Karpas-422 (cell line): ENCODE measurements around the gene CCSER1. TPM values are rescaled to one million over a fixed set of nuclear protein-coding genes. Genes with fewer than 3 reads are reported as not detected.
"Not testable (repeated sequence)": the region's sequence is repeated elsewhere in the genome, so short reads cannot be mapped to it uniquely, and the experiment has no call there.

Experiments used
- DNase-seq: peaks from one replicate; pipeline ENCODE4 v3.0.0-alpha.2; 2015
- H2AFZ ChIP-seq: fragments of 200-600 bp; sonication (generic); 2 replicates; pipeline ENCODE4 v1.6.1; 2014; ENCODE audit warnings: antibody characterized with exemption, low read length, mixed read lengths
- H3K27ac ChIP-seq: fragments of 200-600 bp; sonication (generic); 2 replicates; pipeline ENCODE4 v1.5.1; 2014; ENCODE audit warnings: mild to moderate bottlenecking, low read length, moderate library complexity
- H3K27me3 ChIP-seq: fragments of 200-600 bp; sonication (generic); 2 replicates; pipeline ENCODE4 v1.6.1; 2014; ENCODE audit warnings: low read length, mixed read lengths
- H3K36me3 ChIP-seq: fragments of 200-600 bp; sonication (generic); 2 replicates; pipeline ENCODE4 v1.6.1; 2014; ENCODE audit warnings: low read length, mixed read lengths; ENCODE audit not compliant: insufficient read depth
- H3K4me1 ChIP-seq: fragments of 200-600 bp; sonication (generic); 2 replicates; pipeline ENCODE4 v1.6.1; 2014; ENCODE audit warnings: mild to moderate bottlenecking, low read length, mixed read lengths
- H3K4me2 ChIP-seq: fragments of 200-600 bp; sonication (generic); 2 replicates; pipeline ENCODE4 v1.6.1; 2014; ENCODE audit warnings: low read length, low read depth, mild to moderate bottlenecking; ENCODE audit not compliant: poor library complexity, severe bottlenecking
- H3K4me3 ChIP-seq: fragments of 200-600 bp; sonication (generic); 2 replicates; pipeline ENCODE4 v1.5.1; 2014; ENCODE audit warnings: mild to moderate bottlenecking, antibody characterized with exemption, low read length, mixed read lengths
- H3K79me2 ChIP-seq: fragments of 200-600 bp; sonication (generic); 2 replicates; pipeline ENCODE4 v1.6.1; 2014; ENCODE audit warnings: mild to moderate bottlenecking, low read length, mixed read lengths
- H3K9ac ChIP-seq: fragments of 200-600 bp; sonication (generic); 2 replicates; pipeline ENCODE4 v1.6.0; 2014; ENCODE audit warnings: low read length
- H3K9me2 ChIP-seq: fragments of 200-600 bp; sonication (generic), shearing (Covaris generic); replicated peaks from 2 replicates; pipeline ENCODE4 v1.6.0; 2014; ENCODE audit warnings: mild to moderate bottlenecking, low read length, moderate library complexity; ENCODE audit not compliant: insufficient read depth
- H3K9me3 ChIP-seq: fragments of 300-700, 200-600 bp; sonication (generic); 2 replicates; pipeline ENCODE4 v1.6.1; 2014; ENCODE audit warnings: low read length, mixed read lengths
- H4K20me1 ChIP-seq: fragments of 200-600 bp; sonication (generic); 2 replicates; pipeline ENCODE4 v1.6.1; 2014; ENCODE audit warnings: mild to moderate bottlenecking, antibody characterized with exemption, low read length, low read depth; ENCODE audit not compliant: insufficient read depth
- total RNA-seq: library from RNA; depleted of rRNA; stranded (reverse); fragments of >200 nt; shearing (Covaris generic); gene quantifications from 2 replicates; pipeline ENCODE4 v1.2.3, GENCODE V29; 2014; ENCODE audit warnings: low replicate concordance

Gene CCSER1
- total RNA-seq, 1 experiment from 2014 or later, result 3.6 TPM

GRCh38 chr4:91114386-91114785, 987.2 kb downstream of the CCSER1 start:
- Histone ChIP-seq H3K4me1 (no peaks in the 10 kb centered on the region), H3K36me3 (no peaks in the 10 kb centered on the region), H4K20me1 (no peaks in the 10 kb centered on the region), H3K27me3 (no peaks in the 10 kb centered on the region), H3K9me3 (no peaks in the 10 kb centered on the region), H3K9me2 (no peaks in the 10 kb centered on the region), H3K4me3 (no peak overlapping the region), H3K79me2 (no peaks in the 10 kb centered on the region), H3K9ac (no peak overlapping the region), H3K4me2 (no peak overlapping the region), H3K27ac (no peak overlapping the region), H2AFZ (no peak overlapping the region)
- DNase-seq, result no peak

- H3K9ac ChIP-seq, result no peak overlapping the region
- peaks cover 3% of the 10 kb centered on the region; the same call in 1 of the 2 replicates for H3K9me3 ChIP-seq
- H3K27me3 ChIP-seq, result no peaks in the 10 kb centered on the region
- DNase-seq, result peak; percentile 44
- H3K79me2 ChIP-seq, result no peaks in the 10 kb centered on the region
- H3K36me3 ChIP-seq, result no peaks in the 10 kb centered on the region
- H3K4me2 ChIP-seq, result no peak overlapping the region
- H3K9me2 ChIP-seq, result no peaks in the 10 kb centered on the region
- H2AFZ ChIP-seq, result no peak overlapping the region
- no peaks in the 10 kb centered on the region for H4K20me1 ChIP-seq
- no peaks in the 10 kb centered on the region for H3K4me1 ChIP-seq
- no peak overlapping the region for H3K27ac ChIP-seq
- no peak overlapping the region for H3K4me3 ChIP-seq
These were observed 989.7 kb downstream of the CCSER1 start for GRCh38 chr4:91116861-91117260.

GRCh38 chr4:91118597-91118996, 991.4 kb downstream of the CCSER1 start:
- H3K4me1 ChIP-seq, result no peaks in the 10 kb centered on the region
- H4K20me1 ChIP-seq, result no peaks in the 10 kb centered on the region
- H3K27ac ChIP-seq, result no peak overlapping the region
- H3K9ac ChIP-seq, result no peak overlapping the region
- H3K36me3 ChIP-seq, result no peaks in the 10 kb centered on the region
- no peak overlapping the region for H3K4me3 ChIP-seq
- H3K79me2 ChIP-seq, result no peaks in the 10 kb centered on the region
- no peak overlapping the region for H3K4me2 ChIP-seq
- H3K9me3 ChIP-seq, result peaks cover 3% of the 10 kb centered on the region; the same call in 1 of the 2 replicates
- no peaks in the 10 kb centered on the region for H3K9me2 ChIP-seq
- no peak for DNase-seq
- no peaks in the 10 kb centered on the region for H3K27me3 ChIP-seq
- H2AFZ ChIP-seq, result no peak overlapping the region

- H3K27me3 ChIP-seq, result no peaks in the 10 kb centered on the region
- no peak overlapping the region for H3K4me2 ChIP-seq
- H2AFZ ChIP-seq, result no peak overlapping the region
- no peaks in the 10 kb centered on the region for H3K9me2 ChIP-seq
- no peaks in the 10 kb centered on the region for H3K79me2 ChIP-seq
- H3K9ac ChIP-seq, result no peak overlapping the region
- no peaks in the 10 kb centered on the region for H3K4me1 ChIP-seq
- H3K27ac ChIP-seq, result no peak overlapping the region
- no peak overlapping the region for H3K4me3 ChIP-seq
- H3K9me3 ChIP-seq, result peaks cover 8% of the 10 kb centered on the region; the same call in 1 of the 2 replicates
- no peaks in the 10 kb centered on the region for H3K36me3 ChIP-seq
- H4K20me1 ChIP-seq, result no peaks in the 10 kb centered on the region
- no peak for DNase-seq
These were observed 996.5 kb downstream of the CCSER1 start for GRCh38 chr4:91123742-91124141.

GRCh38 chr4:91127192-91127591, 1000.0 kb downstream of the CCSER1 start:
- H3K36me3 ChIP-seq, result no peaks in the 10 kb centered on the region
- no peak overlapping the region for H3K4me2 ChIP-seq
- DNase-seq, result no peak
- H3K27ac ChIP-seq, result no peak overlapping the region
- no peaks in the 10 kb centered on the region for H3K79me2 ChIP-seq
- H3K4me1 ChIP-seq, result no peaks in the 10 kb centered on the region
- H4K20me1 ChIP-seq, result no peaks in the 10 kb centered on the region
- H3K4me3 ChIP-seq, result no peak overlapping the region
- no peak overlapping the region for H3K9ac ChIP-seq
- H3K9me3 ChIP-seq, result peaks cover 5% of the 10 kb centered on the region; the same call in 1 of the 2 replicates
- H2AFZ ChIP-seq, result no peak overlapping the region
- no peaks in the 10 kb centered on the region for H3K9me2 ChIP-seq
- H3K27me3 ChIP-seq, result no peaks in the 10 kb centered on the region

GRCh38 chr4:91127831-91128230, 1000.6 kb downstream of the CCSER1 start:
- Histone ChIP-seq H2AFZ (no peak overlapping the region), H3K9ac (no peak overlapping the region), H3K9me2 (no peaks in the 10 kb centered on the region), H3K79me2 (no peaks in the 10 kb centered on the region), H3K4me3 (no peak overlapping the region), H3K36me3 (no peaks in the 10 kb centered on the region), H4K20me1 (no peaks in the 10 kb centered on the region), H3K9me3 (peaks cover 5% of the 10 kb centered on the region; the same call in 1 of the 2 replicates), H3K27ac (no peak overlapping the region), H3K4me1 (no peaks in the 10 kb centered on the region), H3K4me2 (no peak overlapping the region), H3K27me3 (no peaks in the 10 kb centered on the region)
- DNase-seq, result no peak

- peaks cover 5% of the 10 kb centered on the region; the same call in 1 of the 2 replicates for H3K9me3 ChIP-seq
- no peak for DNase-seq
- H3K4me3 ChIP-seq, result no peak overlapping the region
- H3K79me2 ChIP-seq, result no peaks in the 10 kb centered on the region
- no peaks in the 10 kb centered on the region for H3K9me2 ChIP-seq
- no peak overlapping the region for H3K27ac ChIP-seq
- H3K36me3 ChIP-seq, result no peaks in the 10 kb centered on the region
- H3K27me3 ChIP-seq, result no peaks in the 10 kb centered on the region
- H4K20me1 ChIP-seq, result no peaks in the 10 kb centered on the region
- H2AFZ ChIP-seq, result no peak overlapping the region
- H3K9ac ChIP-seq, result no peak overlapping the region
- no peak overlapping the region for H3K4me2 ChIP-seq
- no peaks in the 10 kb centered on the region for H3K4me1 ChIP-seq
These were observed 1001.3 kb downstream of the CCSER1 start for GRCh38 chr4:91128519-91128918.

GRCh38 chr4:91147067-91147466, 1019.9 kb downstream of the CCSER1 start:
- no peaks in the 10 kb centered on the region for H3K36me3 ChIP-seq
- H3K9me3 ChIP-seq, result peaks cover 11% of the 10 kb centered on the region
- H3K79me2 ChIP-seq, result no peaks in the 10 kb centered on the region
- no peak overlapping the region for H3K27ac ChIP-seq
- no peak overlapping the region for H3K4me3 ChIP-seq
- no peak for DNase-seq
- H3K9me2 ChIP-seq, result no peaks in the 10 kb centered on the region
- no peaks in the 10 kb centered on the region for H3K4me1 ChIP-seq
- H2AFZ ChIP-seq, result no peak overlapping the region
- H3K27me3 ChIP-seq, result no peaks in the 10 kb centered on the region
- no peak overlapping the region for H3K4me2 ChIP-seq
- H3K9ac ChIP-seq, result no peak overlapping the region
- H4K20me1 ChIP-seq, result no peaks in the 10 kb centered on the region

- DNase-seq, H3K4me1 ChIP-seq, H4K20me1 ChIP-seq, H2AFZ ChIP-seq, H3K27ac ChIP-seq, H3K9me2 ChIP-seq, H3K9ac ChIP-seq, H3K4me3 ChIP-seq, H3K27me3 ChIP-seq, H3K36me3 ChIP-seq, H3K4me2 ChIP-seq, H3K79me2 ChIP-seq: not testable (repeated sequence)
- H3K9me3 ChIP-seq, result peaks cover 11% of the 10 kb centered on the region
These were observed 1026.8 kb downstream of the CCSER1 start for GRCh38 chr4:91154041-91154440.
